ENCODE measurements around the gene ZNF165. TPM values are rescaled to one million over a fixed set of nuclear protein-coding genes. Genes with fewer than 3 reads are reported as not detected.
"Not testable (repeated sequence)": the region's sequence is repeated elsewhere in the genome, so short reads cannot be mapped to it uniquely, and the experiment has no call there.

The ZNF165 gene
- 1 to 10 TPM in 3 of 4 donors, not detected in 1; 1.1 to 2.1 (median 1.2) TPM for total RNA-seq

- DNase-seq; H3K4me1 ChIP-seq; H3K9me3 ChIP-seq; intact Hi-C loops (cut with DNase I; ENCODE audit: low total_unique reads); H3K27me3 ChIP-seq; H3K36me3 ChIP-seq: not testable (repeated sequence)
- Histone ChIP-seq H3K27ac (peak within 1 kb of the TSS; percentile 86 to 88), H3K4me3 (peak within 1 kb of the TSS; percentile 59 to 72)
These were observed at the start of gene ZNF165 for GRCh38 chr6:28080381-28080630. Gene ZNF165, plus strand, starts transcription at chr6:28080568. Its CDS starts 4,913 bp downstream, at chr6:28085481.

- TF ChIP-seq, protein P1, sequence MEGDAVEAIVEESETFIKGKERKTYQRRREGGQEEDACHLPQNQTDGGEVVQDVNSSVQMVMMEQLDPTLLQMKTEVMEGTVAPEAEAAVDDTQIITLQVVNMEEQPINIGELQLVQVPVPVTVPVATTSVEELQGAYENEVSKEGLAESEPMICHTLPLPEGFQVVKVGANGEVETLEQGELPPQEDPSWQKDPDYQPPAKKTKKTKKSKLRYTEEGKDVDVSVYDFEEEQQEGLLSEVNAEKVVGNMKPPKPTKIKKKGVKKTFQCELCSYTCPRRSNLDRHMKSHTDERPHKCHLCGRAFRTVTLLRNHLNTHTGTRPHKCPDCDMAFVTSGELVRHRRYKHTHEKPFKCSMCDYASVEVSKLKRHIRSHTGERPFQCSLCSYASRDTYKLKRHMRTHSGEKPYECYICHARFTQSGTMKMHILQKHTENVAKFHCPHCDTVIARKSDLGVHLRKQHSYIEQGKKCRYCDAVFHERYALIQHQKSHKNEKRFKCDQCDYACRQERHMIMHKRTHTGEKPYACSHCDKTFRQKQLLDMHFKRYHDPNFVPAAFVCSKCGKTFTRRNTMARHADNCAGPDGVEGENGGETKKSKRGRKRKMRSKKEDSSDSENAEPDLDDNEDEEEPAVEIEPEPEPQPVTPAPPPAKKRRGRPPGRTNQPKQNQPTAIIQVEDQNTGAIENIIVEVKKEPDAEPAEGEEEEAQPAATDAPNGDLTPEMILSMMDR (IDR thresholded peaks at IDR 0.05) = no peak
- TF ChIP-seq POLR2A (IDR thresholded peaks at IDR 0.05) = no peak
- intact Hi-C loops (cut with DNase I; ENCODE audit: low total_unique reads) = no loop called here
- Histone ChIP-seq H3K36me3 (no peaks in the 10 kb centered on the region), H3K4me3 (no peak overlapping the region), H3K27ac (no peak overlapping the region), H3K27me3 (no peaks in the 10 kb centered on the region), H3K4me1 (no peaks in the 10 kb centered on the region), H3K9me3 (no peaks in the 10 kb centered on the region)
- no peak for DNase-seq
These were observed 26.8 kb upstream of the ZNF165 start for GRCh38 chr6:28053584-28053983.

DNA sequence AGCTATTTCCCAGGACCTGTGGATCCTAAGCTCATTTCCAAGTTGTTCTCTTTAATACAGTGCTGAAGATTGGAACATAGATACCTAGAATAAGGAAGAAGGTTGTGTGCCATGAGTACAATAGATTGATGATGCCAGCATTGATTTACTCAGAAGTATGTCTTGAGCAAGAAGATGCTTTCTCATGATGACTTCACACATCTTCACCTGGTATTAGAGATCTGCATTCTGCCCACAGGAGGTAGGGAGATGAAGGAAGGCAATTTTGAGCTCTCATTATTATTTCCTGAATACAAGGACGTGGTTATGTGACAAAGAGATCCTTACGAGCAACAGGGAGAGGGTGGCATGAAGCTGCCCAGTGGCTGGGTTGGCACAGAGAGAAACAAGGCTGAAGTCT is 20.0 kb upstream of the ZNF165 start:
- no peaks in the 10 kb centered on the region for H3K9me3 ChIP-seq
- no peak overlapping the region for H3K27ac ChIP-seq
- no peaks in the 10 kb centered on the region for H3K27me3 ChIP-seq
- intact Hi-C loops (cut with DNase I; ENCODE audit: low total_unique reads) = no loop called here
- TF ChIP-seq POLR2A (IDR thresholded peaks at IDR 0.05) = no peak
- TF ChIP-seq, protein P1 (IDR thresholded peaks at IDR 0.05) = no peak
- no peaks in the 10 kb centered on the region for H3K36me3 ChIP-seq
- DNase-seq = no peak
- H3K4me1 ChIP-seq = no peaks in the 10 kb centered on the region
- H3K4me3 ChIP-seq = no peak overlapping the region

- no peaks in the 10 kb centered on the region for H3K9me3 ChIP-seq
- H3K36me3 ChIP-seq = no peaks in the 10 kb centered on the region
- no peak overlapping the region for H3K4me3 ChIP-seq
- no peaks in the 10 kb centered on the region for H3K4me1 ChIP-seq
- no peak overlapping the region for H3K27ac ChIP-seq
- intact Hi-C loops (cut with DNase I; ENCODE audit: low total_unique reads) = no loop called here
- no peak for DNase-seq
- TF ChIP-seq POLR2A (IDR thresholded peaks at IDR 0.05) = no peak
- TF ChIP-seq, protein P1 (IDR thresholded peaks at IDR 0.05) = no peak
- no peaks in the 10 kb centered on the region for H3K27me3 ChIP-seq
These were observed 16.1 kb upstream of the ZNF165 start for GRCh38 chr6:28064272-28064671.

DNA sequence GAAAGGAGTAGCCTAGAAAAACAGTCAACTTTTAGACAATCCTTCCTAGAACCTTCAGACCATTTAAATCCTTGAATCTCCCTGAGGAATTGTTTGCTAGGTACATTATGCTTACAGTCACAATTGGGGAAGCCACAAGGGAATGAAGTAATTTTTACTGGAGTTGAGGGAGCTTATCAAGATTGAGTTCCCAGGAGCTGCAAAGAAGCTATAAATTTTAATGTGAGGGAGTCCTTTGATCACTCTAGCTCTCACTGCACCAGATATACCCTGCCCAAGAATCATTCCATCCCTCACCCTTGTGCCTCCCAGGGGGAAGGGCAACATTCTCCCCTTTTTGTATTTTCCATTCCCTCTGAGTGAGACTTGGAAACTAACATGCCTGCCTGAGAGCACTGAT is 12.3 kb upstream of the ZNF165 start:
- no peak overlapping the region for H3K27ac ChIP-seq
- H3K27me3 ChIP-seq = no peaks in the 10 kb centered on the region
- no peak for DNase-seq

GRCh38 chr6:28070968-28071367 is 9.4 kb upstream of the ZNF165 start:
- H3K9me3 ChIP-seq; H3K4me3 ChIP-seq; H3K27me3 ChIP-seq; H3K36me3 ChIP-seq; H3K27ac ChIP-seq; H3K4me1 ChIP-seq; intact Hi-C loops (cut with DNase I; ENCODE audit: low total_unique reads); DNase-seq: not testable (repeated sequence)

More for the DNA sequence above, 12.3 kb upstream of the ZNF165 start:
- intact Hi-C loops (cut with DNase I; ENCODE audit: low total_unique reads) = no loop called here
- TF ChIP-seq, protein P1 (IDR thresholded peaks at IDR 0.05) = no peak
- no peak for TF ChIP-seq POLR2A (IDR thresholded peaks at IDR 0.05)
- H3K4me1 ChIP-seq = no peaks in the 10 kb centered on the region
- no peaks in the 10 kb centered on the region for H3K9me3 ChIP-seq
- H3K4me3 ChIP-seq = no peak overlapping the region
- no peaks in the 10 kb centered on the region for H3K36me3 ChIP-seq

All from uterus (tissue), 4 donors.